BLaER1 treated with 17β-estradiol and CSF1 and Interleukin-3, amounts not matched to agents 10 nM and 100 nM (cell line): ENCODE measurements around the gene SCNN1B.

ENCODE experiments used
- H3K27ac ChIP-seq, 11 experiments: shearing (Covaris generic); formaldehyde crosslinking; 2 replicates each; pipeline ENCODE4 v1.8.1; 2022
- H3K27me3 ChIP-seq, 11 experiments: shearing (Covaris generic); formaldehyde crosslinking; 2 replicates each; pipeline ENCODE4 v1.8.1; 2022
- H3K36me3 ChIP-seq, 11 experiments: shearing (Covaris generic); formaldehyde crosslinking; 2 replicates each; pipeline ENCODE4 v1.8.1; 2022
- H3K4me1 ChIP-seq, 10 experiments: shearing (Covaris generic); formaldehyde crosslinking; 2 replicates each; pipeline ENCODE4 v1.8.1; 2022
- H3K4me2 ChIP-seq, 11 experiments: shearing (Covaris generic); formaldehyde crosslinking; 2 replicates each; pipeline ENCODE4 v1.8.1; 2022
- H3K4me3 ChIP-seq, 10 experiments: shearing (Covaris generic); formaldehyde crosslinking; 2 replicates each; pipeline ENCODE4 v1.8.1; 2022
- H3K9ac ChIP-seq, 11 experiments: shearing (Covaris generic); formaldehyde crosslinking; 2 replicates each; pipeline ENCODE4 v1.8.1; 2022
- H3K9me3 ChIP-seq, 11 experiments: shearing (Covaris generic); formaldehyde crosslinking; replicated peaks in 1 of 11; 2 replicates each; pipeline ENCODE4 v1.8.1; 2022
- H4K20me1 ChIP-seq, 11 experiments: shearing (Covaris generic); formaldehyde crosslinking; 2 replicates each; pipeline ENCODE4 v1.8.1; 2022
- Cebpa-rat ChIP-seq, 11 experiments: shearing (Covaris generic); IDR thresholded peaks; 2 replicates each; pipeline ENCODE4 v1.8.1; 2022

Gene SCNN1B

GRCh38 chr16:23367564-23367963 lies 65.5 kb downstream of the SCNN1B start:
- H3K9ac ChIP-seq: no peak overlapping the region
- no peaks in the 10 kb centered on the region for H3K36me3 ChIP-seq
- no peak for TF ChIP-seq Cebpa-rat (IDR thresholded peaks at IDR 0.05)
- no peaks in the 10 kb centered on the region for H3K9me3 ChIP-seq
- peaks cover 11 to 30% (median 25%) of the 10 kb centered on the region in 10 experiments for H3K4me1 ChIP-seq
- H3K27me3 ChIP-seq: no peaks in the 10 kb centered on the region
- no peaks in the 10 kb centered on the region for H4K20me1 ChIP-seq
- no peak overlapping the region for H3K27ac ChIP-seq
- no peak overlapping the region for H3K4me3 ChIP-seq
- no peak overlapping the region for H3K4me2 ChIP-seq

- peaks cover 11 to 30% (median 25%) of the 10 kb centered on the region in 10 experiments for H3K4me1 ChIP-seq
- no peaks in the 10 kb centered on the region for H4K20me1 ChIP-seq
- H3K4me3 ChIP-seq: no peak overlapping the region
- no peak overlapping the region for H3K27ac ChIP-seq
- no peaks in the 10 kb centered on the region for H3K36me3 ChIP-seq
- TF ChIP-seq Cebpa-rat (IDR thresholded peaks at IDR 0.05): no peak
- no peak overlapping the region for H3K9ac ChIP-seq
- no peaks in the 10 kb centered on the region for H3K9me3 ChIP-seq
- no peaks in the 10 kb centered on the region for H3K27me3 ChIP-seq
- H3K4me2 ChIP-seq: no peak overlapping the region
Measured at GRCh38 chr16:23367988-23368387, 65.9 kb downstream of the SCNN1B start.

- no peak for TF ChIP-seq Cebpa-rat (IDR thresholded peaks at IDR 0.05)
- H4K20me1 ChIP-seq: no peaks in the 10 kb centered on the region
- H3K4me1 ChIP-seq: peaks cover 11 to 30% (median 25%) of the 10 kb centered on the region in 10 experiments
- H3K9me3 ChIP-seq: no peaks in the 10 kb centered on the region
- no peak overlapping the region for H3K4me2 ChIP-seq
- H3K36me3 ChIP-seq: no peaks in the 10 kb centered on the region
- H3K27ac ChIP-seq: no peak overlapping the region
- H3K9ac ChIP-seq: no peak overlapping the region
- H3K4me3 ChIP-seq: no peak overlapping the region
- no peaks in the 10 kb centered on the region for H3K27me3 ChIP-seq
Measured at GRCh38 chr16:23368469-23368868, 66.4 kb downstream of the SCNN1B start.

- Histone ChIP-seq H3K36me3 (no peaks in the 10 kb centered on the region), H3K4me3 (no peak overlapping the region), H3K27ac (no peak overlapping the region), H3K4me2 (peak overlapping the region in 7 of 11 experiments; percentile 21 to 54 (median 41); a peak in 14 of 22 replicates), H3K9me3 (no peaks in the 10 kb centered on the region), H3K9ac (no peak overlapping the region), H4K20me1 (no peaks in the 10 kb centered on the region), H3K4me1 (peaks cover 11 to 30% (median 25%) of the 10 kb centered on the region in 10 experiments), H3K27me3 (no peaks in the 10 kb centered on the region)
- TF ChIP-seq Cebpa-rat (IDR thresholded peaks at IDR 0.05): no peak
Measured at GRCh38 chr16:23369416-23369815, 67.3 kb downstream of the SCNN1B start.

GRCh38 chr16:23371368-23371767 lies 69.3 kb downstream of the SCNN1B start:
- TF ChIP-seq Cebpa-rat (IDR thresholded peaks at IDR 0.05): no peak
- Histone ChIP-seq H3K36me3 (no peaks in the 10 kb centered on the region), H3K9me3 (no peaks in the 10 kb centered on the region), H3K27me3 (no peaks in the 10 kb centered on the region), H3K9ac (no peak overlapping the region), H3K27ac (no peak overlapping the region), H3K4me2 (no peak overlapping the region), H3K4me3 (no peak overlapping the region), H4K20me1 (peaks cover 0 to 6% (median 0%) of the 10 kb centered on the region in 11 experiments; a peak in 1 of 22 replicates), H3K4me1 (peaks cover 0 to 12% (median 10%) of the 10 kb centered on the region in 10 experiments; a peak in 18 of 20 replicates)

GRCh38 chr16:23373436-23374219 lies 71.5 kb downstream of the SCNN1B start:
- Histone ChIP-seq H3K9me3 (no peaks in the 10 kb centered on the region), H3K4me2 (no peak overlapping the region), H3K9ac (no peak overlapping the region), H3K27me3 (no peaks in the 10 kb centered on the region), H3K4me1 (peaks cover 0 to 14% (median 8%) of the 10 kb centered on the region in 10 experiments; a peak in 14 of 20 replicates), H3K4me3 (no peak overlapping the region), H3K27ac (no peak overlapping the region), H4K20me1 (peaks cover 0 to 6% (median 0%) of the 10 kb centered on the region in 11 experiments; a peak in 1 of 22 replicates), H3K36me3 (no peaks in the 10 kb centered on the region)
- no peak for TF ChIP-seq Cebpa-rat (IDR thresholded peaks at IDR 0.05)

- Histone ChIP-seq H3K9me3 (no peaks in the 10 kb centered on the region), H3K4me1 (peaks cover 0 to 4% (median 0%) of the 10 kb centered on the region in 10 experiments; a peak in 1 of 20 replicates), H3K27me3 (no peaks in the 10 kb centered on the region), H3K4me3 (no peak overlapping the region), H3K4me2 (no peak overlapping the region), H3K27ac (no peak overlapping the region), H4K20me1 (peaks cover 0 to 6% (median 0%) of the 10 kb centered on the region in 11 experiments; a peak in 1 of 22 replicates), H3K9ac (no peak overlapping the region), H3K36me3 (no peaks in the 10 kb centered on the region)
- no peak for TF ChIP-seq Cebpa-rat (IDR thresholded peaks at IDR 0.05)
Measured at GRCh38 chr16:23374721-23375510, 72.8 kb downstream of the SCNN1B start.

- peaks cover 0 to 4% (median 0%) of the 10 kb centered on the region in 10 experiments; a peak in 1 of 20 replicates for H3K4me1 ChIP-seq
- no peak overlapping the region for H3K4me2 ChIP-seq
- H4K20me1 ChIP-seq: peaks cover 0 to 6% (median 0%) of the 10 kb centered on the region in 11 experiments; a peak in 1 of 22 replicates
- no peaks in the 10 kb centered on the region for H3K36me3 ChIP-seq
- H3K27ac ChIP-seq: no peak overlapping the region
- no peak overlapping the region for H3K4me3 ChIP-seq
- TF ChIP-seq Cebpa-rat (IDR thresholded peaks at IDR 0.05): no peak
- no peaks in the 10 kb centered on the region for H3K9me3 ChIP-seq
- no peaks in the 10 kb centered on the region for H3K27me3 ChIP-seq
- H3K9ac ChIP-seq: no peak overlapping the region
Measured at GRCh38 chr16:23375643-23376042, 73.5 kb downstream of the SCNN1B start.
